OCI-LY3 (cell line): ENCODE data around the gene PATZ1.

Experiments used
- H2AFZ ChIP-seq: fragments of 200-600, 300-600 bp; shearing (Covaris generic); 2 replicates; pipeline ENCODE4 v1.6.0; 2014; ENCODE audit warnings: antibody characterized with exemption, low read depth, low read length
- H3K27ac ChIP-seq: fragments of 200-600, 300-600 bp; sonication (generic); 2 replicates; pipeline ENCODE4 v1.5.1; 2014; ENCODE audit warnings: mild to moderate bottlenecking, low read length, moderate library complexity, mixed read lengths
- H3K27me3 ChIP-seq: fragments of 200-600, 300-600 bp; sonication (generic); 2 replicates; pipeline ENCODE4 v1.6.1; 2014; ENCODE audit warnings: low read depth, low read length, mixed read lengths
- H3K36me3 ChIP-seq: fragments of 200-600, 300-600 bp; sonication (generic); replicated peaks from 2 replicates; pipeline ENCODE3; 2014; ENCODE audit warnings: low read depth, low read length, mixed read lengths
- H3K4me1 ChIP-seq: fragments of 300-600, 200-600 bp; sonication (generic); 2 replicates; pipeline ENCODE4 v1.6.1; 2014; ENCODE audit warnings: low read length, mixed read lengths
- H3K4me2 ChIP-seq: fragments of 200-600, 300-600 bp; sonication (generic); 2 replicates; pipeline ENCODE4 v1.6.1; 2014; ENCODE audit warnings: low read length, mixed read lengths
- H3K4me3 ChIP-seq: fragments of 300-600, 200-600 bp; sonication (generic); 2 replicates; pipeline ENCODE4 v1.5.1; 2014; ENCODE audit warnings: antibody characterized with exemption, mild to moderate bottlenecking, low read length, moderate library complexity
- H3K79me2 ChIP-seq: fragments of 300-600, 200-600 bp; shearing (Covaris generic); 2 replicates; pipeline ENCODE4 v1.6.1; 2014; ENCODE audit warnings: mild to moderate bottlenecking, low read length, mixed read lengths
- H3K9ac ChIP-seq: fragments of 300-600, 200-600 bp; shearing (Covaris generic); 2 replicates; pipeline ENCODE4 v1.6.0; 2014; ENCODE audit warnings: mild to moderate bottlenecking, low read length, moderate library complexity
- H3K9me3 ChIP-seq: fragments of 200-600, 300-600 bp; shearing (Covaris generic); 2 replicates; pipeline ENCODE4 v1.6.1; 2014; ENCODE audit warnings: low read length, mixed read lengths; ENCODE audit not compliant: insufficient read depth
- H4K20me1 ChIP-seq: fragments of 200-600, 300-600 bp; sonication (generic); 2 replicates; pipeline ENCODE4 v1.6.1; 2016; ENCODE audit warnings: low read length, mixed read lengths; ENCODE audit not compliant: insufficient read depth
- CTCF ChIP-seq: fragments of 200-600, 300-600 bp; sonication (generic); IDR thresholded peaks from 2 replicates; pipeline ENCODE4 v1.5.1; 2014; ENCODE audit warnings: antibody characterized with exemption, low read length, low read depth
- EZH2phosphoT487 ChIP-seq: fragments of 200-600 bp; shearing (Covaris generic); IDR thresholded peaks from 2 replicates; pipeline ENCODE4 v1.6.1; 2018; ENCODE audit warnings: antibody characterized with exemption, mixed run types, low read depth

The PATZ1 gene

GRCh38 chr22:31340765-31341247 is 5.3 kb downstream of the PATZ1 start:
- peaks cover 20% of the 10 kb centered on the region for H3K4me1 ChIP-seq
- H2AFZ ChIP-seq: no peak overlapping the region
- H3K9me3 ChIP-seq: no peaks in the 10 kb centered on the region
- no peak overlapping the region for H3K9ac ChIP-seq
- H4K20me1 ChIP-seq: peaks cover 78% of the 10 kb centered on the region
- peaks cover 68% of the 10 kb centered on the region for H3K79me2 ChIP-seq
- H3K27ac ChIP-seq: no peak overlapping the region
- H3K4me3 ChIP-seq: no peak overlapping the region
- TF ChIP-seq EZH2phosphoT487: no peak
- no peak for TF ChIP-seq CTCF
- H3K27me3 ChIP-seq: no peaks in the 10 kb centered on the region
- peaks cover 72% of the 10 kb centered on the region for H3K36me3 ChIP-seq
- H3K4me2 ChIP-seq: no peak overlapping the region

GRCh38 chr22:31340360-31340759 is 5.8 kb downstream of the PATZ1 start:
- Histone ChIP-seq H3K27me3 (no peaks in the 10 kb centered on the region), H3K4me3 (no peak overlapping the region), H2AFZ (no peak overlapping the region), H3K36me3 (peaks cover 76% of the 10 kb centered on the region), H4K20me1 (peaks cover 77% of the 10 kb centered on the region), H3K9me3 (no peaks in the 10 kb centered on the region), H3K9ac (no peak overlapping the region), H3K79me2 (peaks cover 63% of the 10 kb centered on the region), H3K27ac (no peak overlapping the region), H3K4me2 (no peak overlapping the region), H3K4me1 (peaks cover 20% of the 10 kb centered on the region)
- no peak for TF ChIP-seq CTCF

GRCh38 chr22:31339148-31339832 is 6.9 kb downstream of the PATZ1 start:
- Histone ChIP-seq H3K9me3 (no peaks in the 10 kb centered on the region), H3K27me3 (no peaks in the 10 kb centered on the region), H3K4me3 (no peak overlapping the region), H3K9ac (no peak overlapping the region), H3K79me2 (peaks cover 53% of the 10 kb centered on the region), H4K20me1 (peaks cover 69% of the 10 kb centered on the region), H2AFZ (no peak overlapping the region), H3K4me2 (no peak overlapping the region), H3K36me3 (peaks cover 77% of the 10 kb centered on the region), H3K4me1 (peaks cover 9% of the 10 kb centered on the region), H3K27ac (no peak overlapping the region)
- TF ChIP-seq CTCF (no peak), EZH2phosphoT487 (no peak)

- Histone ChIP-seq H2AFZ (no peak overlapping the region), H3K4me3 (no peak overlapping the region), H3K27ac (no peak overlapping the region), H3K9ac (no peak overlapping the region), H3K9me3 (no peaks in the 10 kb centered on the region), H4K20me1 (peaks cover 56% of the 10 kb centered on the region), H3K27me3 (no peaks in the 10 kb centered on the region), H3K4me2 (no peak overlapping the region), H3K4me1 (no peaks in the 10 kb centered on the region), H3K36me3 (peaks cover 76% of the 10 kb centered on the region), H3K79me2 (peaks cover 32% of the 10 kb centered on the region)
- TF ChIP-seq CTCF: no peak
- no peak for TF ChIP-seq EZH2phosphoT487
Measured at GRCh38 chr22:31337178-31337577, 9.0 kb downstream of the PATZ1 start.
